ENCODE results near the gene RAPGEF4. TPM values are rescaled to one million over a fixed set of nuclear protein-coding genes. Genes with fewer than 3 reads are reported as not detected.

RAPGEF4 gene
- total and polyA plus RNA-seq, 2 of the 8 experiments (the other 6 are each of a cell fraction or from before 2014, with no cell fraction given): 1.2 to 2.6 TPM

DNA sequence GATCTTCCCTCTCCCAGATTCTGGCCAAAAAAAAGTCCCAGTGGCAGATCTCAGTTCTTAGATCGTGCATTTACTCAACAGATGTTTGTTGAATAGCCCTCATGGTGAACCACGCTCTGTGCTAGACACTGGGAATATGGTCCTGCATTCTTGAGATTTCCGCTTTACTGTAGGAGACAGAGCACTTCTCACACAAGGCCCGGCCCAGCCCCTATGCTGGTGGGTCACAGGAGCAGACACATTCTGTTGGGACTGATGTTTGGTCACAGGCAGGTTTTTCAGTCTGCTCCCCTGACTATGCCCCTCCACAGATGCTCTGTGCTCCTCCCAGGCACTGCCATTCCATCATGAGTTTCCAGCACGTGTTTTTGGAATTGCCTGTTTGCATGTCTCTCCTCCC lies 110.9 kb downstream of the RAPGEF4 start:
- Histone ChIP-seq H2BK12ac (ENCODE audit: low read depth, low read length) (no peak overlapping the region), H4K5ac (ENCODE audit: insufficient read length, low read depth, low read length) (no peak overlapping the region), H4K8ac (ENCODE audit: extremely low read depth, insufficient read depth, low read length) (no peak overlapping the region), H3K27ac (ENCODE audit: low read depth, low read length) (no peak overlapping the region), H2BK20ac (ENCODE audit: low read length) (no peak overlapping the region), H3K4me2 (ENCODE audit: insufficient read depth in 1 of 2, low read depth in 2 of 2, low read length in 2 of 2) (no peak overlapping the region), H2AK5ac (ENCODE audit: low read depth, low read length) (no peak overlapping the region), H3K9me3 (ENCODE audit: insufficient read depth in 2 of 2, low read depth in 1 of 2, low read length in 1 of 2) (no peaks in the 10 kb centered on the region), H3K4me3 (ENCODE audit: extremely low read depth in 1 of 4, insufficient read depth in 2 of 4, low read depth in 3 of 4, low read length in 4 of 4) (no peak overlapping the region), H3K14ac (ENCODE audit: insufficient read length) (no peak overlapping the region), H3K56ac (replicated peaks; ENCODE audit: insufficient read length, low read depth, low read length) (no peak overlapping the region), H3K18ac (ENCODE audit: extremely low read depth, low read length) (no peak overlapping the region), H3K36me3 (ENCODE audit: control insufficient read depth in 2 of 4, insufficient read depth in 4 of 4, low read length in 3 of 4) (no peaks in the 10 kb centered on the region), H3K79me2 (ENCODE audit: control insufficient read depth in 1 of 2, insufficient read depth in 2 of 2, low read length in 2 of 2) (no peaks in the 10 kb centered on the region), H3K27me3 (replicated peaks in 1 of 4; ENCODE audit: control insufficient read depth in 3 of 4, extremely low read depth in 1 of 4, insufficient read depth in 3 of 4, low read length in 3 of 4) (no peaks in the 10 kb centered on the region), H3K23ac (ENCODE audit: insufficient read length) (no peak overlapping the region), H2BK120ac (replicated peaks; ENCODE audit: low read depth, low read length) (no peak overlapping the region), H3K4me1 (replicated peaks in 1 of 4; ENCODE audit: control insufficient read depth in 3 of 4, insufficient read depth in 4 of 4, low read length in 3 of 4) (no peaks in the 10 kb centered on the region), H2AFZ (ENCODE audit: low read length) (no peak overlapping the region), H2BK5ac (ENCODE audit: low read depth, low read length) (no peak overlapping the region), H3K79me1 (ENCODE audit: low read depth, low read length) (no peaks in the 10 kb centered on the region), H3K9ac (replicated peaks in 1 of 4; ENCODE audit: extremely low read depth in 1 of 4, low read depth in 3 of 4, low read length in 3 of 4) (no peak overlapping the region), H4K91ac (replicated peaks; ENCODE audit: insufficient read length, low read length) (no peak overlapping the region), H3K4ac (replicated peaks; ENCODE audit: insufficient read length, low read depth, low read length) (no peak overlapping the region), H2BK15ac (ENCODE audit: low read length) (no peak overlapping the region), H4K20me1 (replicated peaks in 1 of 2; ENCODE audit: control insufficient read depth in 1 of 2, insufficient read depth in 2 of 2, low read length in 2 of 2) (no peaks in the 10 kb centered on the region), H3K23me2 (ENCODE audit: low read depth, low read length) (no peaks in the 10 kb centered on the region; the same call in 1 of the 2 replicates)
- DNase-seq (ENCODE audit: low read depth in 1 of 2, low spot score in 2 of 2) (no peak), FAIRE-seq (no peak)
- CTCF ChIA-PET (ENCODE audit: partially characterized antibody): interaction anchor here (1.4 kb wide), 1 partner anchor 125 kb away, joined by 3 read pairs; no protein-coding TSS in a partner anchor
- POLR2A ChIA-PET (ENCODE audit: partially characterized antibody): no interaction called here
- TF ChIP-seq JUND (IDR thresholded peaks at IDR 0.05; ENCODE audit: low read length): no peak
- TF ChIP-seq, protein P1, sequence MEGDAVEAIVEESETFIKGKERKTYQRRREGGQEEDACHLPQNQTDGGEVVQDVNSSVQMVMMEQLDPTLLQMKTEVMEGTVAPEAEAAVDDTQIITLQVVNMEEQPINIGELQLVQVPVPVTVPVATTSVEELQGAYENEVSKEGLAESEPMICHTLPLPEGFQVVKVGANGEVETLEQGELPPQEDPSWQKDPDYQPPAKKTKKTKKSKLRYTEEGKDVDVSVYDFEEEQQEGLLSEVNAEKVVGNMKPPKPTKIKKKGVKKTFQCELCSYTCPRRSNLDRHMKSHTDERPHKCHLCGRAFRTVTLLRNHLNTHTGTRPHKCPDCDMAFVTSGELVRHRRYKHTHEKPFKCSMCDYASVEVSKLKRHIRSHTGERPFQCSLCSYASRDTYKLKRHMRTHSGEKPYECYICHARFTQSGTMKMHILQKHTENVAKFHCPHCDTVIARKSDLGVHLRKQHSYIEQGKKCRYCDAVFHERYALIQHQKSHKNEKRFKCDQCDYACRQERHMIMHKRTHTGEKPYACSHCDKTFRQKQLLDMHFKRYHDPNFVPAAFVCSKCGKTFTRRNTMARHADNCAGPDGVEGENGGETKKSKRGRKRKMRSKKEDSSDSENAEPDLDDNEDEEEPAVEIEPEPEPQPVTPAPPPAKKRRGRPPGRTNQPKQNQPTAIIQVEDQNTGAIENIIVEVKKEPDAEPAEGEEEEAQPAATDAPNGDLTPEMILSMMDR (IDR thresholded peaks at IDR 0.05; ENCODE audit: control extremely low read depth in 1 of 3, insufficient read depth in 1 of 3, low read depth in 1 of 3, low read length in 3 of 3): no peak
- no peak for TF ChIP-seq CEBPB (IDR thresholded peaks at IDR 0.05; ENCODE audit: low read depth, low read length)
- TF ChIP-seq, protein P2, sequence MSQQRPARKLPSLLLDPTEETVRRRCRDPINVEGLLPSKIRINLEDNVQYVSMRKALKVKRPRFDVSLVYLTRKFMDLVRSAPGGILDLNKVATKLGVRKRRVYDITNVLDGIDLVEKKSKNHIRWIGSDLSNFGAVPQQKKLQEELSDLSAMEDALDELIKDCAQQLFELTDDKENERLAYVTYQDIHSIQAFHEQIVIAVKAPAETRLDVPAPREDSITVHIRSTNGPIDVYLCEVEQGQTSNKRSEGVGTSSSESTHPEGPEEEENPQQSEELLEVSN (IDR thresholded peaks at IDR 0.05): no peak
- TF ChIP-seq CBX8 (IDR thresholded peaks at IDR 0.05; ENCODE audit: borderline replicate concordance, low read depth, low read length): no peak
- TF ChIP-seq BCL11A (IDR thresholded peaks at IDR 0.05; ENCODE audit: low read depth in 2 of 2, low read length in 2 of 2): no peak
- TF ChIP-seq, protein P3, sequence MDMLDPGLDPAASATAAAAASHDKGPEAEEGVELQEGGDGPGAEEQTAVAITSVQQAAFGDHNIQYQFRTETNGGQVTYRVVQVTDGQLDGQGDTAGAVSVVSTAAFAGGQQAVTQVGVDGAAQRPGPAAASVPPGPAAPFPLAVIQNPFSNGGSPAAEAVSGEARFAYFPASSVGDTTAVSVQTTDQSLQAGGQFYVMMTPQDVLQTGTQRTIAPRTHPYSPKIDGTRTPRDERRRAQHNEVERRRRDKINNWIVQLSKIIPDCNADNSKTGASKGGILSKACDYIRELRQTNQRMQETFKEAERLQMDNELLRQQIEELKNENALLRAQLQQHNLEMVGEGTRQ (IDR thresholded peaks at IDR 0.05; ENCODE audit: low read length): no peak
- no peak for TF ChIP-seq HDAC6 (IDR thresholded peaks at IDR 0.05; ENCODE audit: low read depth, low read length)
- WGBS, 2 experiments (ENCODE audit: extremely low coverage in 1 of 2, insufficient coverage in 1 of 2, insufficient read length in 1 of 2, insufficient replicate concordance in 2 of 2, low coverage in 1 of 2, low lambda C conversion rate in 2 of 2, missing lambda C conversion rate in 1 of 2): 82% methylated on average over 5 of the region's 5 CpGs; no CpG with 5 or more reads in 1 of the 2 experiments

Data from H1 (cell line).